Measurements from ENCODE around the gene SCGB3A1.

- TF ChIP-seq EZH2 (IDR thresholded peaks at IDR 0.05; ENCODE audit: insufficient read depth, poor library complexity, severe bottlenecking) = no peak
- no peak for TF ChIP-seq EZH2phosphoT487 (IDR thresholded peaks at IDR 0.05; ENCODE audit: insufficient read depth, low read depth)
Measured at GRCh38 chr5:180631549-180632383, 40.5 kb upstream of the SCGB3A1 start.

Measured in GM23248 (cell line).